HuH-7.5 (cell line): ENCODE data around the gene TTC39A.

Experiments used
- DNase-seq: peaks from one replicate; pipeline ENCODE4 v3.0.0; 2011; ENCODE audit warnings: low spot score

The TTC39A gene

DNA sequence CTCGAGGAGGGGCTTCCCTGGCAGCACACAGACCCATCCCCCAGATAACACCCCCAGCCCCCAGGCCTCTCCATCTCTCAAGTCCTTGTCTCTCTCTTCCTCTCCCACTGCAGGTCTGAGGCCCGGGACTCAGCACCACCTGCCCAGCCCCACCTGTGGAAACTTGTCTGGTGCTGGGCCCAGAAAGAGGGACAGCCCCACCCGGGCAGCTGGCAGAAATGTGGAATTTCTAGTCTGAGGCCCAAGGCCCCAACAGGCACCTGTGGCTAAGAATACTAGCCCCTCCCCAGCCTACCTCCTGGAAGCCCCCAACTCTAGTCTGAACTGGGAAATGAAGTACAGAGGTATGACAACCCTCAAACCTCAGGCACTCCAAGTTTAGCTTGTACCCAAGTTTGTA, 15.4 kb downstream of the TTC39A start:
- no peak for DNase-seq

DNA sequence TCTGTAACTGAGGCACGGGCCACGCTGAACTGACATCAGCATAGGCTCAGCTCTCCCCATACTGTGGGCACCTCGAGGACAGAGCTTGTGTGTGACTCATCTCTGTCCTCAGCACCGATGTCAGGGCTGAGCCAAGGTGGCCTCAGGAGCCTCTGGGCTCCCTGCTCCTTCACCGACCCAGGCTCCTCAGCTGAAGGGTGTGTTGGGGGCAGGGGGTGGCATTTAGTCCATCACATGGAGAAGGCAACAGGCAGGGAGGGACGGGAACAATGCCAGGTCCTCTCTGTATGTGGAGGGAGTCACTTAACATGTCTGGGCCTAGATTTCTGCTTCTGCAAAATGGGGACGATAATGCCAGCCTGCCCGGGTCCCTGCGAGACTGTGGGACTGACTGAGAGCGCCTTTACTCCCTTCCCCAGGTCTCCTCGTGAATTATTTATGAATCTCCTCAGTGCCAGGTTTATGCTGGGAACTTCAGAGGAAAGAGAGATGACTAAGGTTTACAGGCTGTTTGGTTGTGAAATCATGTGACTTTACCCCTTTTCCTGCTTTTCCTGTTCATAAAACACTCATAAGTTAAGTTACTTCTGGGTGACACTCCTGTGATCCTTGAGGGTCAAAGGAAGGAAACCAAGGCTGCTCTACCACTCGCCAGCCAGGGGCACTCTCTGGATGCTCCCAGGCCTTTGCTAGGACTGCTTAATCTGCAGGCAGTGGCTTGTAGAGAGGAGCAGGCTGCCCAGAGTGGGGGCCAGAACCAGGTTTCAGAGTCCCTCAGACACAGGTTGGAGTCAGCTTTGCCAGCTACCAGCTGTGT, 16.2 kb downstream of the TTC39A start:
- no peak for DNase-seq

- no peak for DNase-seq
Measured at GRCh38 chr1:51313268-51313852, 17.0 kb downstream of the TTC39A start.

GRCh38 chr1:51312718-51313117, 17.6 kb downstream of the TTC39A start:
- no peak for DNase-seq

DNA sequence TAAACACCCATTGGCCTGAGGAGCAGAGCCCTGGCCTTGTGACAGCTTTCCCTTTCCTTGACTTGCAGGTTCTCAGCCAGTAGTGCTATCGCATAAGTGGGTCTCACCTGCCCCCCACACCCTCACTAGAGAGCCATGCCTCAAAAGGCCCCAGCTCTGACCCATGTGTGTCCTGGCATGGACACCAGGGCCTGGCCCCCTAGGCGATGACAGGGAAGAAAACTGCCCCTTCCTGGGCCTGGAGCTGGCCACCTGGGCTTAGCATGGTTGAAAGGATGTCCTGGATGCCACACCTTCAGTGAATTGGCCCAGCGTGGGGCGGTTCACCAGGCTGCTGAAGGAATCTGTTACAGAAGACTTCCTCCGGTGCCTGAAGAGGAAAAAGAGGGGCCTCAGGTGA, 18.5 kb downstream of the TTC39A start:
- DNase-seq = no peak

DNA sequence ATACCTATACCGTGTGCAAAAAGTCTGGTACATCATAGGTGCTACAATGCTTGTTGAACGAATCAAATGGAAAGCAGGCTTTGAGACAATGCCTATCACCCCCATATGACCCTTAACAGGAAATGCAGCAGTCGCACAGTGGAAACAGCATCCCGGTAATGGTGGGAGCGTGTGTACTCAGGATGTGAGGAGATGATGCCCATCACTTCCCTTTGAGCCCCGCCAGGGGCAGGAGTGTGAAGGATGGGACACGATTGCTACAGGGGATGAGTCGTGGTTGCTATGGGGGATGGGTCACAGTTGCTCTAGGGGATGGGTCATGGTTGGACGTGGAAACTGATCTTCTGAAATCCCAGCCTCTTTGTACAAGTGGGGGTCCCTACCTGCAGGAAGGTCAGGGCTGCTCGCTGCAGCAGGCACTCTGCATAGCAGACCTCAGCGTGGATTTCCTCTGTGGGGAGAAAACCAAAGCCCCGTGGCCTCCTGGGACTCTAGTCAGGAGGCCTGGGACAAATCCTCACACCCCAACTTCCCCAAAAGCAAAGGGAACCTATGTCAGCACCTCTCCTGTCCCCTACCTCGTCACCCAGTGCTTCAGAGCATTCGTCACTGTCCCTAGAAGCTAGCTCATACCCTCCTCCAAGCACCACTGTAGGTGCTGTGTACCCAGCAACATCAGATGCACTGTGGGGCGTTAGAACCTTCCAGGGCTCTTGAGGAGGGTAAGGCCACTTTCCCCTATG, 19.3 kb downstream of the TTC39A start:
- no peak for DNase-seq

- DNase-seq = no peak
Measured at GRCh38 chr1:51309291-51309690, 21.1 kb downstream of the TTC39A start.

DNA sequence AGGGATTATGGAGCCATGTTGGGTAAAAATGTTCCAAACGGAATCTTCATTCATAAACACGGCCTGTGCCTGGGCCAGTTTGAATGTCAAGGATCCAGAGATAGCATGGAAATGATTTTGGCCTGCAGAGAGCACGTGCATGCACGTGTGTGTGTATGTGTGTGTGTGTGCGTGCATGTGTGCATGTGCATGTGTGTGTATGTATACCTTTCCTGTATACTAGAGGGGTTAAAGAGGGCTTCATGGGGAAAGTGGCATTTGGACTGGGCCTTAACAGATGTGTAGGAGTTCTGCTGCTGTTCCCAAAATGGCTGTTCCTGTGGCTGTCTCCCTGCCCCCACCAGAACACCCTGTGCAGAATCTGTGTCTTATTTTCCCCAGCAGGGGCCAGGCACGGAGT, 21.7 kb downstream of the TTC39A start:
- no peak for DNase-seq

DNA sequence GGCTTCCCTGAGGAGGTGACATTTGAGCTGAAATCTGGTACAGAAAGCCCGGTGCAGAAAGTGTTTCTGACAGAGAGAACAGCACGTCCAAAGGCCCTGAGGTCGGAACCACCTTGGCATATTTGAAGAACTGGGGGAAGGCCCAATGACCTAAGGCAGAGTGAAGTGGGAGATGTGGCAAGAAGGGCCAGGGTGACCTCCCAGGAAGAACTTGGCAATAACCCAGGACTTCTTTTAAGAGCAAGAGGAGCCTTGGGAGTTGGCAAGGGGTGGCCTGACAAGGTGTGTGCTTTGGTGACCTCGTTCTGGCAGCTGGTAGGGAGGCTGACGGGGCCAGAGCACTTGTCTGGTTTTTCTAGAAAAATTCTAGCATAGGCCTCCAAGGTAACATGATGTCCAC, 23.4 kb downstream of the TTC39A start:
- no peak for DNase-seq

DNA sequence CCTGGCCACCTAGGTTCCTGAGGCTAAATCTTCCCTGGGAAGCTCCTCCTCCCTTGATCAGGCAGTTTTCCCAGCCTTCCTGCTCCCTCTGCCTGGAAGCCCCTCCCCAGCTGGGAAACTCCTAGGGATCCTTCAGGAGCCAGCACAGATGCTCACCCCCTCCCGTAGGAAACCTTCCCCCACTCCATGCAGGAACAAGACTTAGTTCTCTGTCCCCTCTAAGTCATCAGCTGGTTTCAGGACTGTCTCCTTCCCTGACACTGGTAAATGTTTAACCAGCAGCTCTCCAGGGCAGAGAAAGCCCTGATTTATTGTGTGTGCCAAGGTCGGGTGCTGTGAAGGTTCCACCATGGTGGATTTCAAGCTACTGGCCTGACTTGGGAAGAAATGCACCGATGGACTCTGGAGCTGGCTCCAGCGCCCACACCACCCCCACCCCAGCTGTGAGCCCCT, 25.0 kb downstream of the TTC39A start:
- DNase-seq = peak; percentile 66

DNA sequence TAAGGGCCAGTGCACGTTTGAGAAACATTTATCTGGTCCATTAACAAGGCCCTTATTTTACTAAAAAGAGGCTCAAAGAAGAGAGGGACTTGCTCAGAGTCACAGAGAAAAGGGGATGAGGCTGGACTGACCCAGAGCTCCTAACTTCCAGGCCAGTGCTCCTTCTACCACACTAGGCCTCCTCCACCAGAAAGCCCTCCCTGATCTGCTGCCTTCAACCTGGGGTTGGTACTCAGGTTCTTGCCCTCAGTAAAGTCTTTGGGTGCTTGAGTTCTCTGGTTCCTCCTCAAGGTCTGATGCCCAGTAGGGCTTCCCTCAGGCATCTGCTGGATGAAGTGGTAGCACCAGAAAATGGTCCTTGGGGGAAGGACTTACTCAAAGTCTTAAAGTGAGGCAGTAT, 26.0 kb downstream of the TTC39A start:
- DNase-seq = no peak

DNA sequence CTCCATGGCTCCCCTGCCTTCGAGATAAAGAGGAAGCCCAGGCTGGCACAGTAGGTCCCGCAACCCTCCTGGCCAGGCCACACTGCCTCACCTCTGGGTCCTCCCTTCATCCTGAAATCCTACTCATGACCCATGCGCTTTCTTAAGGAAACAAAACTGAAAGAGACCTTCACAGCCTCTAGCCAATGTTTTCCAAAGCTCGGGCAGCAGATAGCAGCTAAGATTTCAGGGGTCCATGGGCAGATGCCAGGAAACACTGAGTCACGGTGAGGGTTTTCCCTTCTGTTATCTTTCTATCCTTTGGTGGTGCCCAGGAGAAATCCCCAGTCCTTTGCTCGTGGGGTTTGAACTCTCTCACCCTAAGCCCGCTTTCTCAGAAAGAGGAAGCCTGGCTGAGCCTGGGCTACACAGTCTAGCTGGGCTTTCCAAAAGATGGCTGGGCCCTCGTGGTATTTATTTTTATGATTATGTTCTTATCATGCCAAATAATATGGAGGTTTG, 26.6 kb downstream of the TTC39A start:
- DNase-seq = no peak

DNA sequence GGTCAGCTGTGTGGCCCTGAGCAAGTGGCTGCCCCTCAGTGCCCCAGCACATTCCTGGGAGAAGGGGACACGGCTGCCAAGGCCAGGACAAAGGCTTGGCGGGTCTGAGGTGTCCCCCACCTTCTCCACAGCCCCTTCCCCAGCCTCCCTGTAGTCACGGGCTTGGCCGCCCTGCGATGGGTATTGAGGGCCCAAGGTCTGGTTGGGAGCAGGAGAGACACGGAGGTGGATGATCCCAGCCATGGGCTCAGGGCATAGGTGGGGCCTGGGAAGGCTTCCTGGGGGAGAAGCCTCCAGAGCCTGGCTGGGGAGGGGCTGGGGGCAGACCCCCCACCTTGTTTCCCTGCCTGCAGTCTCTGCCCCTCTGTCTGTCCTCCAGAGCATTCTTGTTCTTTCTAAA, 27.0 kb downstream of the TTC39A start:
- no peak for DNase-seq

- no peak for DNase-seq
Measured at GRCh38 chr1:51302746-51303145, 27.6 kb downstream of the TTC39A start.

- no peak for DNase-seq
Measured at GRCh38 chr1:51302270-51302669, 28.1 kb downstream of the TTC39A start.

- DNase-seq = no peak
Measured at GRCh38 chr1:51301844-51302162, 28.6 kb downstream of the TTC39A start.

DNA sequence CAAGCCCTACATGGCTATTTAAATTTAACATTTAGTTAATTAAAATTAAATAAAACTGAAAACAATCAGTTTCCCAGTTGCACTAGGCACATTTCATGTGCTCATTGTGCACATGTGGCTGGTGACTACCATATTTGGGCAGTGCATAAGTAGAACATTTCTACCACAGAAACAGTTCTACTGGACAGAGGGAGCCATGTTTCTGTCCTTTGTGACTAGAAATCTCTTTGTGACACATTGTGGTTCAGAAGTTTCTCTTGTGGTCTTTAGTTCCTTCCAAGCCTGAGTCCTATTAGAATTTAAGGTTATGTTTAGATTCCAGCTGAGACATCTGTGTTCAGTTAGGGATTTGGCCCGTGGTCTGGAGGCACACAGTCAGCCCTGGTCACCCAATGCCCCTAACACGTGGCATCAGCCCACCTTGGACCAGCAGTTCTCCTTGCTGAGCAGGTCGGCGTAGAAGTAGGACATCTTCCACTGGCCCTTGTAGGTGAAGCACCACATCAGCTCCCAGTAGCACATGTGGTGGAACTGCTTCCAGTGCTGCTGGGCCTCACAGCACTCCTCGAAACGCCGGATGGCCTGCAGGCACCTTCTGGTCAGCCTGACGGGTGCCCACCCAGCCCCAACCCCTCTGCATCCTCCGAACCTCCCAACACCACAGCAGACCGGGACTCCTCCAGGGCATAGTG, 29.1 kb downstream of the TTC39A start:
- DNase-seq = no peak

DNA sequence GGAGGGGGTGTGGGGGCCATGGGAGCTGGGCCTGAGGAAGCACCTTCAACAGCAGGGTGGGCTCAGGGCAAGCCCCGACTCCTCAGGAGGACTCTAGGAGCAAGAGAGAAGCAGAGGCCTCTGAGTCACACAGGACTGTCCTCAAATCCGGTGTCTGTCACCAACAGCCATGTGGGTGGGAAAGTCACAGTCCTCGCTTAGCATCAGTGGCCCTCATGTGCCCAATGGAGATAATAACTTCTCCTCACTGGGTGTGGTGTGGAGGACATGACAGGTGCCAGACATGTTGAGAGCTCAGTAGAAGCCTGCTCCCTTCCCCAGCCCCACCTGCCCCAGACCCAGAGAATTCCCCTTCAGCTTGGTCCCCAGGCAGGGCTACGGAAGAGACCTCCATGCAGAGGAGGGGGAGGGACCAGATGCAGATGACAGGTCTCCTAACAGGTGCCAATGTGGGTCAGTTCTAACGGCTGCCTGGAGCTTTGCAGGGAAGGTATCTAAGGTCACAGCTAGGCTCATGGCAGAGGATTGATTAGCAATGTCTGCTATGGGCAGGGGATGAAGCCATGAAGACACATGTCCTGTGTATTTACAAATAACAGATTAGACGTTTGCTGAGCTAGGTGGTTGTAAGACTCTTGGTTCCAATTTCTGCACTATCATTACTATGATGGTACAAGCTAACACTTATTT, 30.2 kb downstream of the TTC39A start:
- DNase-seq = no peak

- DNase-seq = no peak
Measured at GRCh38 chr1:51299185-51299885, 31.0 kb downstream of the TTC39A start.

DNA sequence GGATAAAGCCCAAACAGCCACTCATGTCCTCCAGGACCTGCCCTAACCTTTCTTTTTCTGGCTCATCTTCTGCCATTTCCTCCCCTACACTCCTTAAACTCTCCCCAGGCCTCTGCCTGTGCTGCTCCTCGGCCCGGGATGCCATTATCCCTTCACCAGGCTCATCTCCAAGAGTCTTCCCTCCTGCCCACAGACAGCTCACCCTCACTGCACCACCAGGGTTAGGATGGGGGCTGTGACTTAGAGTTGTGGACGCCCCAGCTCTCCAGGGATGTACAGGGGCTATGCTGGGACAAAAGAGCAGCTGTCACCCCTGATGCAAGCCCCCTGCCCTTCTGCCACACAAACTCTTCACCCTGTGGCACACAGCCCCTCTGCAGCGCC, 32.0 kb downstream of the TTC39A start:
- no peak for DNase-seq
